GM18499 (cell line): Measurements from ENCODE around the gene MCM8.

Source experiments
- ATAC-seq: cut with Tn5 transposase; IDR thresholded peaks from one replicate; pipeline ENCODE4 v1.9.1; 2021; ENCODE audit warnings: moderate number of reproducible peaks; ENCODE audit not compliant: insufficient read depth, unreplicated experiment

Gene MCM8

DNA sequence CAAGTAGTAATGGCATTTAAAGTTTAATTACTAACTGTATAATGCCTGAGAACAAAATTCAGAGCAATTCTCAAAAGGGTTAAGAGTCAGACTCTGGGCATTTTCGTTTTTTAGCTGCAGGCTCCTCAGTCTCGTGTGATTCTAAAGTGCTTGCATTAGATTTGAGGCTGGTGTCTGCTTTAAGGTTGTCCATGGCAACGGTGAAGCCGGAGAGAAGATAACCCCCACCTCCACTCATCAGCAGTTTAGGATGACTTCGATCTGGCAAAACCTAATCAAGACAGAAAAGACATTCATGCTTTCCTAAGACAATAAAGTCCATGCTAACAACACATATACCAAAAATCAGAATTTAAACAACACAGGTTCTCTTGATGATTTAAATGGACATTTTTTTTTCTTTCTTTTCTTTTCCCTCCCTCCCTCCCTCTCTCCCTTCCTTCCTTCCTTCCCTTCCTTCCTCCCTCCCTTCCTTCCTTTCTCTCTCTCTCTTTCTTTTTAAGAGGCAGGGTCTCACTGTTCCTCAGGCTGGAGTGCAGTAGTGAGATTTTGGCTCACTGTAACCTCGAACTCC is 11.9 kb upstream of the MCM8 start:
- no peak for ATAC-seq

- ATAC-seq, result no peak
These were observed 4.5 kb upstream of the MCM8 start for GRCh38 chr20:5945963-5946362.

DNA sequence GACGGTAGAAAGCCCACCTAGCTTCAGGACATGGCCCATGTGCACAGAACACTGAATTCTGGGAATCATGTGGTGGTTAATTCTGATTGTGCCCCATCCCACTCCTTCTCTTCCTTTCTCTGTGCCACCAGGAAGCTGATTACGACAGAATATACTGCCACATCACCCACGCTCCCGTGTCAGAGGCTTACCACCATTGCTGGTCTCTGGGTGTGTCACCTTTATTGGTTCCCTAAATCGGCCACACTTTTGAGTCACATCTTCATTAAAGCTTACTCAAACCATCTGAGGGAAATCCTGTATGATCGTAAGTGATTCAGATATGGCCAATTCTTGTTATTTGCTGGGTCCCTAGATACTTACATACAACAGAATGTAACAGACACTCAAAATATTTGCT is 3.2 kb upstream of the MCM8 start:
- no peak for ATAC-seq

GRCh38 chr20:5949943-5950270 is 545 bp upstream of the MCM8 start:
- no peak for ATAC-seq

GRCh38 chr20:5967469-5967868 is 17.0 kb downstream of the MCM8 start:
- no peak for ATAC-seq

- ATAC-seq, result no peak
These were observed 18.0 kb downstream of the MCM8 start for GRCh38 chr20:5968462-5968861.

GRCh38 chr20:5969348-5969935 is 19.0 kb downstream of the MCM8 start:
- ATAC-seq, result no peak

DNA sequence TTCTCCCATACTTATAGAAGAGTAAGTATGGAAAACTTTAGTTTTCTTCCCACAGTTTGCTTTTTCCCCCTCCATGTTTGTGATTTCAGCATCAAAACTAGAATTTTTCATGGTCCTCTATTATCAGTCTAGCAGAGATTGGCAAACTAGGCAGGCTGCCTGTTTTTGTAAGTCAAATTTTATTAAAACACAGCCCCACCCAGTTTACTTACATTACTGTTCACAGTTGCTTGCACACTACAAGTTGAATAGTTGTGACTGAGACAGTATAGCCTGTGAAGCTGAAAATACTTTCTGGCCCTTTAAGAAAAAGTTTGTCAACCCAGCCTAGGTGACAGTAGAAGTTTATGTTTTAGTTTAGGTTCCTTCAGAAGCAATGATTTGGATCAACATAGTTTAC is 19.5 kb downstream of the MCM8 start:
- ATAC-seq, result no peak

DNA sequence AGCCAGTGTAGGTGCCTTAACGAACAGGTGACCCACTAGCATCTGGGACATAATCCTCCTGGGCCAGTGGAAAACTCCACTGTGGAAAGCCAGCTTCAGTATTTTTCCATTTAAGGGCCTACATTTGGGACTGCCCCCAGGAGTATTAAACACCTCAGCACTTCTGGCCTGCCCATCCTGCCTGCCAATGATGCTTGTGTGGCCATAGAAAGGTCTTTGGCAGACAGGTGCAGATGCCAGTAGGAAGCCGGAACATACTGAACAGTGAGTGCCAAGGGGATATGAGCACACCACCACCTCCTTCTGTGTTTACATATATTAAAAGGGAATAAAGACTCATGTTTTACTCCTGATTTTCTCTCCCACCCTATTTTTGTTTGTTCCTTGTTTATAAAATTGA is 19.9 kb downstream of the MCM8 start:
- ATAC-seq, result no peak

DNA sequence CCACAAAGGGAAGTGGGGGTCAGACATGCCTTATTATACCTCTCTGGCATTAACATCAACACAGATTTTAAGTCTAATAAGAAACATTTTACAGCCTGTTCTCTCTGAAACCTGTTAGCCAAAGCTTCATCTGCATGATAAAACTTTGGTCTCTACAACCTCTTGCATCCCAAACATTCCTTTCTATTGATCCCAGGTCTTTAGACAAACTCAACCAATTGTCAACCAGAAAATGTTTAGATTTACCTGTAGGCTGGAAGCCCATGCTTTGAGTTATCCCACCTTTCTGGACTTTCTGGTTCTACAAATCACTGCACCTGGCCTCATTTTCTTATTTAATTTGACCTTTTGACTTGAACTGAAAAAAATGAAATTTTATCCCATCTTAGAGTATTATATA is 20.8 kb downstream of the MCM8 start:
- no peak for ATAC-seq

GRCh38 chr20:5973172-5973571 is 22.7 kb downstream of the MCM8 start:
- no peak for ATAC-seq

- no peak for ATAC-seq
These were observed 23.5 kb downstream of the MCM8 start for GRCh38 chr20:5973971-5974370.

DNA sequence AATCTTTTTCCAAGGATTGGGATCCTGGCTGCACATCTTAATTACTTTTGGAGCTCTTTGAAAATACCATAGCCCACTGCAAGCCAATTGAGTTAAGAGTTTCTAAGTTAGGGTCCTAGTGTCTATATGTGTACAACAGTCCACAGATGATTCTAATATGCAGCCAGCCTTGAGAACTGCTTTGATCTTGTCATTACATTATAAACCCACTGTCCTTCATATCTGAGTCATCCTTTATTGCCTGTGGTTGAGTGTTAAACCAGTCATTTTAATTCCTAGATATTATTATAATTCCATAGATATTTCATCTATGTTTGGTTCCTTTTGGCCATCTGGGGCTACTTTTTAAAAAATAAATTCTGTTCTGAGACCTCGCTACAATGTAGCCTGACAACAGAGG is 24.1 kb downstream of the MCM8 start:
- no peak for ATAC-seq

GRCh38 chr20:5975778-5976177 is 25.3 kb downstream of the MCM8 start:
- no peak for ATAC-seq

DNA sequence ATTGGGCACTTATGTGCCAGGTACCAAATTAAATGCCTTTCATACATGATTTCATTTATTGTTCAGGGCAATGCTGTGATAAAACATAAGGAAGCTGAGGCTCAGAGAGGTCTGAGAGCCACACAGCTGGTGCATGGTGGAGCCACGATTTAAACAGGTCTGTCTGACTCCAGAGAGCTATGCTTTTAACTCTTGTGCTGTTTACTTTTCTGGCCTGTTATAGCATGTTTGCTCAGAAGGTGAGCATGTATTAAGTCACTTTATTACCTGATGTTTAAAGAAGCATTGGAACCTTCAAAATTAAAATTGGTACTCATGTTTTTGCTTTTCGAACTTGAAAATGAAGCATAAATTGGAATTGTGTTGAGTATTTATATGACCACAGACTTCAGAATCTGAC is 26.8 kb downstream of the MCM8 start:
- ATAC-seq, result no peak

DNA sequence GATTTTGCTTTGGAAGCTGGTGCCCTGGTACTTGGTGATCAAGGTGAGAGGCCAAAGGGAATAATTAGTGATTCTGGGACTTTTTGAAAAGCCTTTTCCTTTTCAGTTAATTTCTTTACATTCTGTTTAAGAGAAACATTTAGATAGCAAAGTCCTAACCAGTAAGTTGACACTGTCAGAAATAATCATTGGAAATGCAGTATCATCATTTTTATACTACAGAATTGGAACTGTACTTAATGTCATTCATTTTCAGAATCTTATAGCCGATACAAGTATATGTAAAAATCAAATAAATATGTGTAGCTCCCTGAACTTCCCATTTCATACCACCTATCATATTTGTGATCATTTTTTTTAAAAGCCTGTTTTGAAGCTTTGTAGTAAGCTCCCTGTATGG is 27.5 kb downstream of the MCM8 start:
- no peak for ATAC-seq

- no peak for ATAC-seq
These were observed 29.3 kb downstream of the MCM8 start for GRCh38 chr20:5979801-5980200.

- ATAC-seq, result no peak
These were observed 30.5 kb downstream of the MCM8 start for GRCh38 chr20:5980720-5981538.

DNA sequence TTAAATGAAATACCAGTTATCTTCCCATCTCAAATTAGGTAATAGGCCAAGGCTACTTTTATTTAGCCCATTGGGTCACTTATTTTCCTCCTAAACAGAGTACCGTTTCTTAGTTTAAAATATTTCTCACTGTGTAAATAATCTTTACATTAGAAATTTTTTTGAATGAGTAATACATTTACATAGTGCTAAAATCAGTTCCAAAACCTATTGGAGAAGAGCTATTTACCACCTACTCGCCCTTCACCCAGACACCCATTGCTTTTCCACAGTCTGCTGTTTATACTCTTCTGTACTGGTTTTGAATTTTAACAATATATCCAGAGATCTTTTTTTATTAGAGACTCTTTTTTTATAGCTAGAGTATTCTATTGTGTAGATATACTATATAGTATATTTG is 36.9 kb downstream of the MCM8 start:
- ATAC-seq, result no peak

GRCh38 chr20:5989539-5989938 is 39.1 kb downstream of the MCM8 start:
- no peak for ATAC-seq

- ATAC-seq, result no peak
These were observed 40.5 kb downstream of the MCM8 start for GRCh38 chr20:5990946-5991345.
